Right lobe of liver (tissue), 4 donors: ENCODE results near the gene VPS35L.

Experiments used
- CTCF ChIP-seq, 4 donors: fragments of 200-600 bp in 3 of 4; fragments of 450-650 bp in 1 of 4; IDR thresholded peaks; one replicate each; pipeline versions ENCODE4 v1.5.1 to v1.8.0; 2016 to 2022; ENCODE audit warnings: antibody characterized with exemption in 4 of 4, mild to moderate bottlenecking in 2 of 4
- POLR2A ChIP-seq: fragments of 450-650 bp; IDR thresholded peaks from one replicate; pipeline ENCODE4 v1.6.1; 2017; ENCODE audit warnings: antibody characterized with exemption, mild to moderate bottlenecking
- donor health status: DM: no; HTN: no; CAD: no.
- donor health status: DM: no; HTN: no; CAD: no.
- donor health status: DM: no; HTN: yes; CAD: no.

- TF ChIP-seq CTCF (IDR thresholded peaks at IDR 0.05), result no peak
- TF ChIP-seq POLR2A, result no peak
Measured at GRCh38 chr16:19566362-19566761, 10.9 kb downstream of the VPS35L start.
